Stimulated activated CD8-positive, alpha-beta memory T cell treated with anti-CD3 and anti-CD28 coated beads, Interleukin-7, amount 100 ng/mL, for 48 hours (primary cell): ENCODE results near the gene CAMKMT.
"Not testable (repeated sequence)": the region's sequence is repeated elsewhere in the genome, so short reads cannot be mapped to it uniquely, and the experiment has no call there.

Experiments
- DNase-seq, 2 donors: peaks; one replicate each; pipeline ENCODE4 v3.0.0-alpha.2; 2020; ENCODE audit warnings: low read depth in 1 of 2; ENCODE audit errors: extremely low read depth in 1 of 2

CAMKMT gene

GRCh38 chr2:44579837-44580230 is 218.1 kb downstream of the CAMKMT start:
- DNase-seq: no peak

GRCh38 chr2:44580875-44581515 is 219.2 kb downstream of the CAMKMT start:
- DNase-seq: no peak

- no peak for DNase-seq
These were observed 220.7 kb downstream of the CAMKMT start for GRCh38 chr2:44582363-44583008.

DNA sequence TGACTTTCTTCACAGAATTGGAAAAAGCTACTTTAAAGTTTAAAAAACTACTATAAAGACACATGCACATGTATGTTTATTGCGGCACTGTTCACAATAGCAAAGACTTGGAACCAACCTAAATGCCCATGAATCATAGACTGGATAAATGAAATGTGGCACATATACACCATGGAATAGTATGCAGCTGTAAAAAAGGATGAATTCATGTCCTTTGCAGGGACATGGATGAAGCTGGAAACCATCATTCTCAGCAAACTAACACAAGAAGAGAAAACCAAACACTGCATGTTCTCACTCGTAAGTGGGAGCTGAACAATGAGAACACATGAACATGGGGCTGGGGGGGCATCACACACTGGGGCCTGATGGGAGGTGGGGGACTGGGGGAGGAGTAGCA is 233.9 kb downstream of the CAMKMT start:
- DNase-seq: not testable (repeated sequence)

DNA sequence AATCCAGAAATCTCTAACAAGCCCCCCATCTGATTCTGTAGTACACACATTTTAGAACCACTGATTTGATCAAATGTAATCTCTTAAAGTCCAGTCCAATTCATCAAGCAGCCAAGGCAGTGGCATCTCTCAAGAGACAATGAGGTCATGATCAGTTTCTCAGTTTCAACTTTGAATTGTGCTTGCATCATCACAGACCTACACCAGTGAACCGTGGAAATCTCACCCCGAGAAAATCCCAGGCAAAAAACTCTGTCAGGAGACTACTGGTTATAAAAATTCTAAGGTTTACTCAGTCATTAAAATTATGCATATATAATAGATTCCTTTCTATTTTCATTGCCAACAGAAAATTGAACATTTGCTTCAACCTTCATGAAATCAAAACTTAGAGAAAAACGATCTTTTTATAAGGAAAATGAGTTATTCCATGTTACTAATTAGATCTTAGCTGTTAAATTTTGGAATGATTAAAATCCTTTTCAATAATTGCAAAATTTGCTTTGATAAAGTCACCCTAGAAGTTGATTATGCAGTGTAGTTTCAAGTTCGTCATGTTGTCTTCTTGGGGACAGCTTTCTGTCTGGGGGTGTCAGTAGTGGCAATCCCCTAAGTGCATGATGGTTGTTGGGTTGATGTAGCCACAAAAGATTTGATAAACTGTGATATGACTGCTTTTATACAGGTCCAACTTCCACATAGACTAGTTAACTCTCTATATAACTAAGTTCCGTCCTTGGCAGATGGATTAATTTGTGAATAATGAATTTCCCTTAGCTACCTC is 235.0 kb downstream of the CAMKMT start:
- no peak for DNase-seq

GRCh38 chr2:44598330-44599119 is 236.8 kb downstream of the CAMKMT start:
- no peak for DNase-seq

DNA sequence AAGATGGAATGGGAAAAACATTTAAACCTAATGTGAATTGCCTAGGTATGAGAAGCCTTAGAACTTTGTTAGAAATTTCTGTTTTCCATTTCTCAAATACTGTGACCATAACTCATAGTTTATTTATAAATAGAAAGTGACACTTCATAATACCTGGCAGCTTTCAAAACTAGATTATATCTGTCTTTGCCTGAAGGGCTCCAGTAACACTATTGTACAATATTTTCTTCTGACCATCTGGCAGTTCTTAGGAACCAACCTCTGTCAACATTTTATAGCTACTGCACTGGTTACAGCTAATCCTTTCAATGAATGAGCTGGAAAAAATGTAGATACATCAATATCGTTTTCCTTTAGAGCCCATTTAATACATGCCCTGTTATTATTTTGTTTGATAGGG is 237.4 kb downstream of the CAMKMT start:
- no peak for DNase-seq

GRCh38 chr2:44602446-44602845 is 240.7 kb downstream of the CAMKMT start:
- no peak for DNase-seq

- no peak for DNase-seq
These were observed 243.8 kb downstream of the CAMKMT start for GRCh38 chr2:44605511-44605910.

GRCh38 chr2:44612276-44612675 is 250.5 kb downstream of the CAMKMT start:
- no peak for DNase-seq

GRCh38 chr2:44614940-44615339 is 253.2 kb downstream of the CAMKMT start:
- DNase-seq: no peak

DNA sequence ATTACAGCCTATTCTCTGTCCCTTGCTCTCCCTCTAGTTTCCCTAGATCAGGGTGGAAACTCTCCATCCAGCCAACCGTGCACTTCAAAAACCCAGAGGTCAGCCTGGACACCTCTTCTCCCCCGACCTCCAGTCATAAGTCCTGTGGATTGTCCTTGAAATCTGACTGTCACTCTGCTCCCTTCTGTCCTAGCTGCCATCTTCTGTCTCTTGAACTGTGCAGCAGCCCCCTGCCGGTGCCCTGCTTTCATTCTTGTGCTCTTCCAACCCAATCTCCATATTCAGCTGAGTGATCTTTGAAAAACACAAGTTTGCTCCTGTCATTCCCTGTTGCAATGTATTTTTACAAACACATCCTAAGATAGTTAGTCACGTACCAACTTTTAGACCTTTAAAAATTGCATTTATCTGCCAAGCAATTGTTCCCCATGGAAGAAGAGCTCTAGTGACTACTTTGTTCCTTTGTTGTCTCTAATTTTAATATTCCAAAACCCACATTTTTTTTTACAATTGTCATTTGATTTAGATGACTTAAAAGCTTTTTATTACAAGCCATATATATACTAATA is 254.3 kb downstream of the CAMKMT start:
- DNase-seq: no peak

DNA sequence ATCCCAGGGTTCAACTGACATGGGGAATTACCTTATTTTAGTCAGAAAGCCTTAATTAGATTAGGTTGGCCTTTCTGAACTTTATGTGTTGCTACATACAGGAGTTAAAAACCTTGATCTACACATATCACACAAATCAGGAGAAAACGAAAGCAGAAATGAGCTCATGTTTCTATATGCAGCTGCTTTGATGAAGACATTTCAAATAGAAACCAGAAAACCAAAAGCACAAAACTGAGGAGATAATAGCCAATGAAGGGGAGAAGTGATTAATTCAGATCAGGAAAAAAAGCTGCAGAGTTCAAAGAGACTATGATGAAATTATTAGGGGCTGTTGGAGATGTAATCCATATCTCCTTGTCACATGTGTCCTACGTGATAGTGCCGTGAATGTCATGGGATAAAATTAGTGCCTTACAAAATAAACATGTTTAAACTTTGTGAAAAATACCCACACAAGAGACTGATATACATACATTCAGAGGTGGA is 255.0 kb downstream of the CAMKMT start:
- no peak for DNase-seq

DNA sequence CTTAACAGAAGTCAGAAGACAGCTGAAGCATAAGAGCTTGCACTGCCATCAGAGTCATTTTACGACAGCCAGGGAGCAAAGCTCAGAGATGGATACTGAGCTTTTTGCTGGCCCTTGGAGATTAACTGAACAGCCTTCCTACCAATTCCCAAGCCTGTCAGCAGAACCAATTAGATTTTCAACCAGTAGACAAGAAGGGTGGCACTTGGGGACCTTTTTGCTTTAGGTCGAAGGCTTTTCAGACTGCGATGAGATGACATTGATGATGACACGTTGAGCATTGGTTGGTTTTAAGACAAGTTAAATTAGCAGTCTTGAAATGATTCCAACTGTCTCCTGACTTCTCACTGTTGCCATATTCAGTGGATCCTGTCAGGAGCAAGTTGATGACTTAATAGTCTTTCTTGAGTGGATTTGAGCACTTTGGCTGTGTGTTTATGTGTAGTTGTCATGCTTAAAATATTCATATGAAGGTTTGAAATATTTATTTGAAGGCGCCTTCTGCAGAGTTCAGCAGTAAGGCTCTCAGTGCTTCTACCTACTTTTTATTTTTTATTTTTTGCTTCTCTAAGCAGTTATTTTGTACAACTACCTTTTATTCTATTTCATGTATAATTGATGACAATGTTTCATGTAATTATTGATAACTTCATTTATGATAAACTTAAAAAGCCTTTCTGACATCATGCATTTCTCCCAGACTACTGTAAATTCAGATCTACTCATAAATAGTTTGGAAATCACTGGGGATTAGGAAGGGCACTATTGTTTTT is 256.7 kb downstream of the CAMKMT start:
- no peak for DNase-seq

DNA sequence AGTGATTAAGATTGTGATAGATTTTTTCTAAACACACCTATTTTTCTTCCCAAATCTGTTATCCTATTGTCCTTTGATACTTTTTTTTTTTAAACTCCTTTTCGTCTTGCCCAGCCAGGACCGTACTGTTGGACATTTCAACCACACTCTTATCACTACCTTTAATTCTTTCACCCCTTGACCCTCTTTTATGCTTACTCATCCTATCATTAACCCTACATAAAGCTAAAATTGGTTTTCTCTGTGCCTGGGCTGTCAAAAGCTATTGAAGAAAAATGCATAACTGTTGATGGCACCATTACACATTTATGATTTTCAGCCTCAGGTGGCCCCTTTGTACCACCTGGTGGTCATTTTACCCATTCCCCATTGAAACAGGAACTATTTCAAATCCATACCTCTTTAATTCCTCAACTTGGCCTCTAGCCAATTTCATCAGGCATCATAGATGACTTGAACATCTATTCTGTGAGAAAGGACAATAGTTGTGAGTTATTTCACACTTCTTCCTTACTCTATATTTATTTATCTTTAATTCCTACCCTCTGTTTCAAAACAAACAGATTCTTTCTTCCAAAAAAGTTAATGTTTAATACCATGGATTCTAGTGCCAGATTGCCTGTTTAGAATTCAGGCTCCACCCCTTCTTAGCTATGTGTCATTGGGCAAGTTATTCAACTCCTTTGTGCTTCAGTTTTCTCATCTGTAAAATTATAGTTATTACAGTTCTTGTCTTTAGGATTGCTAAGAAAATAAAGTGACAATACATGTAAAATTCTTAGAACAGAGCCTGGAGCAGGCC is 258.6 kb downstream of the CAMKMT start:
- DNase-seq: no peak

DNA sequence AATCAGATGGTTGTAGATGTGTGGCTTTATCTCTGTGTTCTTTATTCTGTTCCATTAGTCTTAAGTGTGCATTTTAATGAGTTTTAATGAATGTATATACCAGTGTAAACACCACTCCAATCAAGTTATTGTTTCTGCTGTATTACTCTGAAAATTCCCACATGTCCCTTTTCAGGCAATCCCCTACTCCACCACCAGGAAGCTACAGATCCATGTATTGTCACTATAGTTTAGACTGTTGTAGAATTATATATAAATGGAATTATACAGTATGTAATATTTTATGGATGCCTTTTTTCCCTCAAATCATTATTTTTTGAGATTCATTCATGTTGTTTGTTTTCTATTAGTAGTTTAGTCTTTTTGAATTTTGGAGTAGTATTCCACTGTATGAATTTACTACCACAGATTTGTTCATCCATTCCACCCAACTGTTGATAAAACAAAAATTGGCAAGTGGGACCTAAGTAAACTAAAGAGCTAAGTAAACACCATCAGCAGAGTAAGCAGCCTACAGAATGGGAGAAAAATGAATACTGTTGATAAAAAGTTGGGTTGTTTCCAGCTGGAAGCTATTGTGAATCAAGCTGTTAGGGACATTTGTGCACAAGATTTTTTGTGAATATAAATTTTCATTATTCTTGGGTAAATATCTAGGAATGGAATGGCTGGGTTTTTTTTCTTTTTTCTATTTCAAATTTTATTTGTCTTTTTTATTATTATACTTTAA is 262.0 kb downstream of the CAMKMT start:
- no peak for DNase-seq

GRCh38 chr2:44628297-44628696 is 266.6 kb downstream of the CAMKMT start:
- no peak for DNase-seq

DNA sequence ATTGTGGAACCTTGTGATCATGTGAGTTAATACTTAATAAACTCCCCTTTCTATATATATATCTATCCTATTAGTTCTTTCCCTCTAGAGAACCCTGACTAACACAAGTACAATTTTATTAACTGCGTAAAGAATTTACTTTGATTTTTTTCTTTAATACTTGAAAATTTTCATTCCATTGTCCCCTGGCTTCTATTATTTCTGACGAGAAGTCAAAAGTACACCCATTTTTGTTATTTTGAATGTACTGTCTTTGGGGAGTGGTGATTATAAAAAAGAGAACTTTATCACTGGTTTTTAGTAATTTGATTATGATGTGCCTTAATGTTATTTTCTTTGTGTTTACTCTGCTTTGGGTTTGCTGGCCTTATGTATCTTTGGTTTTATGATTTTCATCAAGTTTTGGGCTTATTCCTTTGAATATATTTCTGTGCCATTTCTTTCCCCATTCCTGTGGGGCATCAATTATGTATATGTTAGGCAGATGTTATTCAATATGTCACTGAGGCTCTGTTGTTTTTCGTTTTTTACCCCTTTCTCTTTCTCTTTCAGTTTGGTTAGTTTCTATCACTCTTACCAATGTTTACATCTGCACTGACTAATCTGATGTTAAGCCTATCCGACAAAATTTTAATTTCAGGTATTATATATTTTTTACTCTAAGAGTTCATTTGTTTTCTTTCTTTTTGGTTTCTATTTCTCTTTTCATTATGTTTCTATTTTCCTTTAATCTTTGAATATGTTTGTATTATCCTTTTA is 271.4 kb downstream of the CAMKMT start:
- DNase-seq: no peak
